ENCODE data around the gene MRGPRF. TPM values are rescaled to one million over a fixed set of nuclear protein-coding genes. Genes with fewer than 3 reads are reported as not detected.
A peak's percentile ranks its signal among the peaks of the same experiment; 100 is the strongest.

The MRGPRF gene
- total and polyA plus RNA-seq, 2 experiments from 2014 or later, result 20.7 to 25.3 TPM

- peak; percentile 77 for DNase-seq
- Histone ChIP-seq H3K4me3 (peak overlapping the region; percentile 76), H3F3A (ENCODE audit: insufficient read depth) (peaks cover 10% of the 10 kb centered on the region), H3K9ac (peak overlapping the region; percentile 90), H3K79me2 (ENCODE audit: insufficient read depth) (0 out of 2 replicates have a peak, but pooled peaks cover 11% of the 10 kb centered on the region), H4K20me1 (ENCODE audit: insufficient read depth) (no peaks in the 10 kb centered on the region), H3K9me3 (ENCODE audit: low read depth) (no peaks in the 10 kb centered on the region), H3K27ac (peak overlapping the region; percentile 97), H3K36me3 (ENCODE audit: low read depth) (no peaks in the 10 kb centered on the region), H3K4me2 (ENCODE audit: unreplicated experiment) (peak overlapping the region; percentile 95), H2AFZ (peak overlapping the region; percentile 64), H3K4me1 (ENCODE audit: insufficient read depth) (peaks cover 44% of the 10 kb centered on the region), H3K27me3 (replicated peaks; ENCODE audit: insufficient read depth) (no peaks in the 10 kb centered on the region), H3K9me2 (ENCODE audit: insufficient read depth) (no peaks in the 10 kb centered on the region)
- WGBS, 2 experiments (ENCODE audit: low coverage in 1 of 2, low lambda C conversion rate in 2 of 2, missing lambda C conversion rate in 2 of 2), result 2 to 4% methylated on average over 20 to 21 of the region's 21 CpGs
- in situ Hi-C loops (cut with MboI), result no loop called here
- TF ChIP-seq EZH2phosphoT487 (IDR thresholded peaks at IDR 0.05; ENCODE audit: insufficient read depth, low read depth) (no peak), EZH2 (IDR thresholded peaks at IDR 0.05; ENCODE audit: insufficient read depth, poor library complexity, severe bottlenecking) (no peak)
Measured at GRCh38 chr11:69012092-69013008, 696 bp downstream of the MRGPRF start.

- Histone ChIP-seq H3K4me3 (peak overlapping the region; percentile 76), H3K27ac (peak overlapping the region; percentile 97), H3K79me2 (ENCODE audit: insufficient read depth) (0 out of 2 replicates have a peak, but pooled peaks cover 11% of the 10 kb centered on the region), H3K27me3 (replicated peaks; ENCODE audit: insufficient read depth) (no peaks in the 10 kb centered on the region), H3K36me3 (ENCODE audit: low read depth) (no peaks in the 10 kb centered on the region), H3K9me2 (ENCODE audit: insufficient read depth) (no peaks in the 10 kb centered on the region), H2AFZ (peak overlapping the region; percentile 64), H4K20me1 (ENCODE audit: insufficient read depth) (no peaks in the 10 kb centered on the region), H3K4me2 (ENCODE audit: unreplicated experiment) (peak overlapping the region; percentile 95), H3K4me1 (ENCODE audit: insufficient read depth) (peaks cover 44% of the 10 kb centered on the region), H3K9me3 (ENCODE audit: low read depth) (no peaks in the 10 kb centered on the region), H3K9ac (peak overlapping the region; percentile 90), H3F3A (ENCODE audit: insufficient read depth) (peaks cover 10% of the 10 kb centered on the region)
- in situ Hi-C loops (cut with MboI), result no loop called here
- TF ChIP-seq EZH2phosphoT487 (IDR thresholded peaks at IDR 0.05; ENCODE audit: insufficient read depth, low read depth) (no peak), EZH2 (IDR thresholded peaks at IDR 0.05; ENCODE audit: insufficient read depth, poor library complexity, severe bottlenecking) (no peak)
- DNase-seq, result no peak
- 7 to 8% methylated on average over 9 of the region's 9 CpGs for WGBS, 2 experiments (ENCODE audit: low coverage in 1 of 2, low lambda C conversion rate in 2 of 2, missing lambda C conversion rate in 2 of 2)
Measured at GRCh38 chr11:69011624-69012091, 1.4 kb downstream of the MRGPRF start.

GRCh38 chr11:69010964-69011623 is 2.0 kb downstream of the MRGPRF start:
- peak overlapping the region; percentile 97 for H3K27ac ChIP-seq
- 0 out of 2 replicates have a peak, but pooled peaks cover 11% of the 10 kb centered on the region for H3K79me2 ChIP-seq (ENCODE audit: insufficient read depth)
- in situ Hi-C loops (cut with MboI), result no loop called here
- peak overlapping the region; percentile 64 for H2AFZ ChIP-seq
- H3F3A ChIP-seq (ENCODE audit: insufficient read depth), result peaks cover 10% of the 10 kb centered on the region
- peak overlapping the region; percentile 90 for H3K9ac ChIP-seq
- peak overlapping the region; percentile 76 for H3K4me3 ChIP-seq
- H3K4me1 ChIP-seq (ENCODE audit: insufficient read depth), result peaks cover 44% of the 10 kb centered on the region
- peak; percentile 94 for DNase-seq
- H3K4me2 ChIP-seq (ENCODE audit: unreplicated experiment), result peak overlapping the region; percentile 95
- H3K36me3 ChIP-seq (ENCODE audit: low read depth), result no peaks in the 10 kb centered on the region
- H3K9me2 ChIP-seq (ENCODE audit: insufficient read depth), result no peaks in the 10 kb centered on the region
- H3K9me3 ChIP-seq (ENCODE audit: low read depth), result no peaks in the 10 kb centered on the region
- no peaks in the 10 kb centered on the region for H3K27me3 ChIP-seq (replicated peaks; ENCODE audit: insufficient read depth)
- TF ChIP-seq EZH2phosphoT487 (IDR thresholded peaks at IDR 0.05; ENCODE audit: insufficient read depth, low read depth) (no peak), EZH2 (IDR thresholded peaks at IDR 0.05; ENCODE audit: insufficient read depth, poor library complexity, severe bottlenecking) (no peak)
- no peaks in the 10 kb centered on the region for H4K20me1 ChIP-seq (ENCODE audit: insufficient read depth)
- WGBS, 2 experiments (ENCODE audit: low coverage in 1 of 2, low lambda C conversion rate in 2 of 2, missing lambda C conversion rate in 2 of 2), result 4% methylated on average over 42 to 43 of the region's 43 CpGs

GRCh38 chr11:69010361-69010891 is 2.6 kb downstream of the MRGPRF start:
- in situ Hi-C loops (cut with MboI), result no loop called here
- H3K4me1 ChIP-seq (ENCODE audit: insufficient read depth), result peaks cover 44% of the 10 kb centered on the region
- H3K9me2 ChIP-seq (ENCODE audit: insufficient read depth), result no peaks in the 10 kb centered on the region
- peak overlapping the region; percentile 76 for H3K4me3 ChIP-seq
- no peak for TF ChIP-seq EZH2 (IDR thresholded peaks at IDR 0.05; ENCODE audit: insufficient read depth, poor library complexity, severe bottlenecking)
- no peak for TF ChIP-seq EZH2phosphoT487 (IDR thresholded peaks at IDR 0.05; ENCODE audit: insufficient read depth, low read depth)
- H3K27me3 ChIP-seq (replicated peaks; ENCODE audit: insufficient read depth), result no peaks in the 10 kb centered on the region
- peak overlapping the region; percentile 90 for H3K9ac ChIP-seq
- peak overlapping the region; percentile 97 for H3K27ac ChIP-seq
- H3K79me2 ChIP-seq (ENCODE audit: insufficient read depth), result 0 out of 2 replicates have a peak, but pooled peaks cover 11% of the 10 kb centered on the region
- peak; percentile 59 for DNase-seq
- H3F3A ChIP-seq (ENCODE audit: insufficient read depth), result peaks cover 10% of the 10 kb centered on the region
- H3K9me3 ChIP-seq (ENCODE audit: low read depth), result no peaks in the 10 kb centered on the region
- no peaks in the 10 kb centered on the region for H3K36me3 ChIP-seq (ENCODE audit: low read depth)
- no peaks in the 10 kb centered on the region for H4K20me1 ChIP-seq (ENCODE audit: insufficient read depth)
- H3K4me2 ChIP-seq (ENCODE audit: unreplicated experiment), result peak overlapping the region; percentile 95
- 12 to 17% methylated on average over 9 of the region's 9 CpGs for WGBS, 2 experiments (ENCODE audit: low coverage in 1 of 2, low lambda C conversion rate in 2 of 2, missing lambda C conversion rate in 2 of 2)
- peak overlapping the region; percentile 49; the same call in 1 of the 2 replicates for H2AFZ ChIP-seq

Measured in GM23248 (cell line).